Adipose tissue (tissue), 3 donors: ENCODE measurements around the gene SNTG2. TPM values are rescaled to one million over a fixed set of nuclear protein-coding genes. Genes with fewer than 3 reads are reported as not detected.

ENCODE experiments used
- H3K27ac ChIP-seq: one replicate; pipeline ENCODE4 v1.5.1; 2013; ENCODE audit warnings: low read depth, low read length
- whole genome bisulfite sequencing, 3 donors: extraction: QIAGEN DNeasy Blood & Tissue Kit; methylation state at CpG; one replicate each; pipeline ENCODE4 v1.1.7; 2013; 5-methylcytosine and 5-hydroxymethylcytosine counted together
- polyA plus RNA-seq, 3 donors: library from polyadenylated mRNA; stranded (reverse); fragments of 200-250 nt; gene quantifications; one replicate each; pipeline ENCODE4 v1.2.3, GENCODE V29; 2013
- donor health status: healthy with polysubstance abuse.
- donor health status: Bipolar disorder and iron deficiency.
- donor health status: healthy.

The SNTG2 gene
- polyA plus RNA-seq, 3 donors = 0.56 to 2.8 (median 2.7) TPM

GRCh38 chr2:1024981-1025380 is 74.3 kb downstream of the SNTG2 start:
- no peak overlapping the region for H3K27ac ChIP-seq
- WGBS, 3 donors = 55 to 64% (median 58%) methylated on average over 4 of the region's 4 CpGs

- no peak overlapping the region for H3K27ac ChIP-seq
- 48 to 79% (median 62%) methylated on average over 4 of the region's 4 CpGs for WGBS, 3 donors
Observed at GRCh38 chr2:1026141-1026540, 75.5 kb downstream of the SNTG2 start.

- H3K27ac ChIP-seq = no peak overlapping the region
- WGBS, 3 donors = 85 to 89% (median 87%) methylated on average over 8 of the region's 8 CpGs
Observed at GRCh38 chr2:1028831-1029230, 78.2 kb downstream of the SNTG2 start.

GRCh38 chr2:1032030-1032429 is 81.4 kb downstream of the SNTG2 start:
- 84 to 92% (median 88%) methylated on average over 13 of the region's 13 CpGs for WGBS, 3 donors
- H3K27ac ChIP-seq = no peak overlapping the region

GRCh38 chr2:1033069-1033468 is 82.4 kb downstream of the SNTG2 start:
- H3K27ac ChIP-seq = no peak overlapping the region
- 83 to 99% (median 88%) methylated on average over 3 of the region's 3 CpGs for WGBS, 3 donors

- no peak overlapping the region for H3K27ac ChIP-seq
- 77 to 84% (median 81%) methylated on average over 4 of the region's 4 CpGs for WGBS, 3 donors
Observed at GRCh38 chr2:1037066-1037465, 86.4 kb downstream of the SNTG2 start.

- H3K27ac ChIP-seq = no peak overlapping the region
- 56 to 89% (median 87%) methylated on average over 5 of the region's 5 CpGs for WGBS, 3 donors
Observed at GRCh38 chr2:1039549-1039948, 88.9 kb downstream of the SNTG2 start.

- 44 to 77% (median 72%) methylated on average over 9 of the region's 9 CpGs for WGBS, 3 donors
- no peak overlapping the region for H3K27ac ChIP-seq
Observed at GRCh38 chr2:1041012-1041805, 90.6 kb downstream of the SNTG2 start.

GRCh38 chr2:1045109-1045508 is 94.5 kb downstream of the SNTG2 start:
- 76 to 90% (median 83%) methylated on average over 1 of the region's 1 CpG for WGBS, 3 donors
- no peak overlapping the region for H3K27ac ChIP-seq

- H3K27ac ChIP-seq = no peak overlapping the region
- WGBS, 3 donors = 65 to 77% (median 66%) methylated on average over 4 of the region's 4 CpGs
Observed at GRCh38 chr2:1046067-1046466, 95.4 kb downstream of the SNTG2 start.

GRCh38 chr2:1047485-1047884 is 96.8 kb downstream of the SNTG2 start:
- WGBS, 3 donors = 0% methylated on average over 1 of the region's 1 CpG
- H3K27ac ChIP-seq = no peak overlapping the region

GRCh38 chr2:1049691-1050090 is 99.0 kb downstream of the SNTG2 start:
- H3K27ac ChIP-seq = no peak overlapping the region
- 69 to 91% (median 73%) methylated on average over 2 of the region's 2 CpGs for WGBS, 3 donors

- no peak overlapping the region for H3K27ac ChIP-seq
- WGBS, 3 donors = 50 to 55% (median 55%) methylated on average over 3 of the region's 3 CpGs
Observed at GRCh38 chr2:1051075-1051474, 100.4 kb downstream of the SNTG2 start.

- 52 to 71% (median 55%) methylated on average over 8 of the region's 8 CpGs for WGBS, 3 donors
- no peak overlapping the region for H3K27ac ChIP-seq
Observed at GRCh38 chr2:1052771-1053191, 102.1 kb downstream of the SNTG2 start.

- 67 to 71% (median 70%) methylated on average over 8 of the region's 8 CpGs for WGBS, 3 donors
- H3K27ac ChIP-seq = no peak overlapping the region
Observed at GRCh38 chr2:1053786-1054185, 103.1 kb downstream of the SNTG2 start.

GRCh38 chr2:1054399-1054798 is 103.8 kb downstream of the SNTG2 start:
- WGBS, 3 donors = 87 to 91% (median 87%) methylated on average over 3 of the region's 3 CpGs
- no peak overlapping the region for H3K27ac ChIP-seq

GRCh38 chr2:1055014-1055595 is 104.5 kb downstream of the SNTG2 start:
- WGBS, 3 donors = 72 to 84% (median 78%) methylated on average over 11 of the region's 11 CpGs
- H3K27ac ChIP-seq = no peak overlapping the region

GRCh38 chr2:1060372-1060771 is 109.7 kb downstream of the SNTG2 start:
- WGBS, 3 donors = 80 to 84% (median 84%) methylated on average over 3 of the region's 3 CpGs
- no peak overlapping the region for H3K27ac ChIP-seq

- no peak overlapping the region for H3K27ac ChIP-seq
- WGBS, 3 donors = 30 to 68% (median 45%) methylated on average over 5 of the region's 5 CpGs
Observed at GRCh38 chr2:1060987-1061386, 110.3 kb downstream of the SNTG2 start.

GRCh38 chr2:1068241-1068640 is 117.6 kb downstream of the SNTG2 start:
- no peak overlapping the region for H3K27ac ChIP-seq
- WGBS, 3 donors = 91 to 93% (median 92%) methylated on average over 8 of the region's 8 CpGs
